HG03280 (cell line): ENCODE measurements around the gene AK5.
"Not testable (repeated sequence)": the region's sequence is repeated elsewhere in the genome, so short reads cannot be mapped to it uniquely, and the experiment has no call there.

Experiments
- ATAC-seq: cut with Tn5 transposase; IDR thresholded peaks from one replicate; pipeline ENCODE4 v1.9.1; 2021; ENCODE audit warnings: mild to moderate bottlenecking, moderate library complexity; ENCODE audit not compliant: unreplicated experiment

AK5 gene

DNA sequence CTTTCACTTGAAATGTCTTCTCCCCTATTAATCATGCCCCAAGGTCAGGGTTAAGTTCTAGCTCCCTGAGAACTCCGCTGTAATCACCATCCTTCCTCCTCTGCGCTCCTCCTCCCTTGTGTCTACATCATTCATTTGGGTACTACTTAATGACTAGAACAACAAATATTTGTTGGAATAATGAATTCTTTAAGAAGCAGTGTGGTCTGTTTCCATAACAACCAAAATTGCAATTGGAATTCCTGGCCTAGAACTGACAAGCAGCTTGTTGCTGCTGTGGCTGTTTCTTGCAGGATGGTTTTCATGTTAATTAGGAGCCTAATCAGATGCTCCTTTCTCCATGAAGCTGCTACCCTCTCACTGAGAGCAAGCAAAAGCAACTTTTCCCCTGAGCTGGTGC lies 208.1 kb downstream of the AK5 start:
- ATAC-seq = no peak

DNA sequence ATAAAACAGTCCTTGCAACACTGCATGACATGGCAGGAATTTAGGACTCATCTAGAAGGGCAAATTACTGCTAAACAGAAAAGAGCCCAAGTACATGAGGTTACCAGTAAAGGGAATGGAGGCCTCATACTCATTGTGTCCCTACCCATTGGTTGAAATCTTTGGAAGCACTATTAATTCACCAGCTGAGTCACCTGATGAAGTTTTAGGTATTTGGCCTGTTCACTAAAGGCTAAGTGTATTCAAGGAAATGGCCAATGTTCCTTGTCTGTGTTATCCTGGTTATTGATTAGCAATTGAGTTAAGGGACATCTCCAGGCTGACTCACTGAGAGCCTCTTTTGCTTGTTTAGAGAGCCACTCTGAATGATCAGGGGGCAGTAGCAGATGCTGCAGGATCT lies 212.2 kb downstream of the AK5 start:
- no peak for ATAC-seq

DNA sequence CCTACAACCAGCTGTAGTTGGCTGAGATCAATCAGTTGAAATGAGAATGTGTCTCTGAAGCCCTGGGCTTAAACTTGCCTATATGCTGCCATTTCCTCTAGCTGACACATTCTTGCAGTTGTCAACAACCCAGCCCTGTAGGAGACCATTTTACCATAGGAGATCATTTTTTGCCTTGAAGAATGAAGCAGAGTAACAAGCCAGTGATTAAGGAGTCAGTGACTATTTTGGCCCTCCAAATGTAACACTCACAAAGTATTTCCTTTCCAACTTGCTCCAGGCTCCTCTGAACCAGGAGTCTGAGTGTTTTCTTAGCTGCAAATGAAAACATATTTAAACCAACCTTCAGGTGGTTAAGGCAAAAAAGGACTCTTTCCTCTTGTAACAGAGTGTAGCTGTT lies 217.1 kb downstream of the AK5 start:
- no peak for ATAC-seq

DNA sequence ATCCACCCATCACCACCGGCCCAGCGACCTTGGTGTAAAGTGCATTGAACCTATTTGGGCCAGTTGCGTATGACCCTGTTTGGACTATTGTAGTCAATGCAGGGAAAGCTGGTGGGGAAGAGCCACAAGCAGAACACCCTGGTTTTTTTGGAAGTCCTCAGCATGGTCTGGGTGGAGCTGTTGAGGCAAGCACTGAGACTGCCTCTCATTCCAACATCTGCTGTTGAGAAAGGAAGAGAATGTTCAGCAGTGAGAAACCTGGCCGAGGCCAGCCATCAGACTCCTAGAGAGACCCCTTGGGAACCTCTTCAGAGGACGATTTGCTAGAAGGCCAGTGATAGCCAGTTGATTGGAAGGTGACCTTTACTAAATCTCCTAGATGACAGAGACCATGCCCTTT lies 217.6 kb downstream of the AK5 start:
- ATAC-seq = no peak

DNA sequence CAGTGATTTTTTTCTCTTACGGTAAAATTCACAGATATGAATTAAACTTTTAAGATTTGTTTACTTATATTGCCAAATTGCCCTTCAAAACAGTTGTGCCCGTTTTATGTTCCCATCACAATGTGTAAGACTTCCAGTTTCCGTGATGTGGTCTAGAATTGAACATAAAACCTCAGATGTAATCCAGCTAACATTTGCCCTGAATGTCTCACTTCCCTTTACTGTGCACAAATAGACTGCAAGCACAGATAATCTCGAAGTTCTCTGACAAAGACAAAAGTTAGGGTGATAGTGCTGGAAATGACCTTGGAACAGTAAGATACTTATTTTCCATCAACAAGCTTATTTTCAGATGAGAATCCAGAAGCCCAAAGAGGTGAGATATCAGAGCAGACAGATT lies 223.2 kb downstream of the AK5 start:
- ATAC-seq = no peak

DNA sequence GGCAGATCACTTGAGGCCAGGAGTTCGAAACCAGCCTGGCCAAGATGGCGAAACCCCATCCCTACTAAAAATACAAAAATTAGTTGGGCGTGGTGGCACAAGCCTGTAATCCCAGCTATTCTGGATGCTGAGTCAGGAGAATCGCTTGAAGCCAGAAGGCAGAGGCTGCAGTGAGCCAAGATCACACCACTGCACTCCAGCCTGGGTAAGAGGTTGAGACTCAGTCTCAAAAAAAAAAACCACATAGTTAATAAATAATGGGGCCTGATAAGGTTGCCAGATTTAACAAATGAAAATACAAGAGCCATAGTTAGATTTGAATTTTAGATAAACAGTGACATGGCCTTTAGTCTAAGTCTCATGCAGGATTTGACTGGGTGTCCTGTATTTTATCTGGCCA lies 225.0 kb downstream of the AK5 start:
- ATAC-seq = no peak

DNA sequence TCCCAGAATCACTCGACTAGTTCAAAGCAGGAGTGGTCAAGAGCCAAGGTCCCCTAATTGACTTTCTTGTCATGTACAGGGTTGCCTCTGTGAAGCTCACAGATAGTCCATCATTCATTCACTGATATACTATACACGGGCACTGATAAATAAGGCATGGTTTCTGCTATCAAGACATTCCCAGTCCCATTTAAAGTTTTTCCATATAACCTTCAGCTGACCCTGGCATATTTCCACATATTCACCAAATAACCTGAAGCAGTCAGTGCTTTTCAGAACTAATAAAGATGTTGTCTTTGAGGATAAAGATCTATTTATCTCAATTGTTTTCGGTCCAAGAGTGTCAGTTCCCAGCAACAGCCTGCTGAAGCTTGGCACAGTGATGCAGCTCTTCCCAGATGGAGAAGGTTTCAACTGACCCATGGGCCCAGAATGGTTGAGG lies 227.3 kb downstream of the AK5 start:
- ATAC-seq = no peak

DNA sequence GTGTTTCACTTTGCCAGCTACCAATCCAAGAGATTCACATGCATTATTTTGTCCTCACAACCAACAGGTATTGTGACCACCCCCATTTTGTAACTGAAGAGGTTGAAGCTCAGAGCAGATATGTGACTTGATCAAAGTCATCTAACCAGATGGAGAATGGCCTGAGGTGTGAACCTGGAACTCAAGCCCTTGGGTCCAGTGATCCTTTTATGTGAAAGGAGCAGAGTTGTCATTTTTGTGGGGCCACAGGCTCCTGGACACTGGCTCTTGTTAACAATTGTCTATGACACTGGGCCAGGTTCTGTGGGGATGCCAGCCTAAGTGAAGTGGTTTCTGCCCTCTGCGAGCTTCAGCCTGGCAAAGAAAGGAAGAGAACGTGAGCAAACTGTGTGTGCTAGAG lies 228.1 kb downstream of the AK5 start:
- ATAC-seq = no peak

DNA sequence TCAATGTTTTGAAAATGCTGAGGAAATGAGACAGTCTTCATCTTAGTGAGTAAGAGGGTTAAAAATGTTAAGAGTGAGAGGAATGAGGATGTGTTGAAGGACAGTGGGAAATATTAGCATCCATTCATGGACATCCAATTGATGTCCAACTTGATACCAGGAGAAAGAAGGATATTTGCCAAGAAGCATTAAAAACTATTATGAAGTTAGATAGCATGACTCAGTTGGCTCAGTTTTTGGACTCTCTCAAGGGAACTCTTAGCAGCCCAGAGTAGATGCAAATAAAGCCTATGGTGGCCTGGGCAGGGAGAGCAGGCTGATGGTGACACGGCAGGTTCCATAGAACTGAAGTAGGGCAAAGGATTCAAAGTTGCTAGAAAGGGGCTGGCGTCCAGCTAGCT lies 229.6 kb downstream of the AK5 start:
- ATAC-seq = no peak

DNA sequence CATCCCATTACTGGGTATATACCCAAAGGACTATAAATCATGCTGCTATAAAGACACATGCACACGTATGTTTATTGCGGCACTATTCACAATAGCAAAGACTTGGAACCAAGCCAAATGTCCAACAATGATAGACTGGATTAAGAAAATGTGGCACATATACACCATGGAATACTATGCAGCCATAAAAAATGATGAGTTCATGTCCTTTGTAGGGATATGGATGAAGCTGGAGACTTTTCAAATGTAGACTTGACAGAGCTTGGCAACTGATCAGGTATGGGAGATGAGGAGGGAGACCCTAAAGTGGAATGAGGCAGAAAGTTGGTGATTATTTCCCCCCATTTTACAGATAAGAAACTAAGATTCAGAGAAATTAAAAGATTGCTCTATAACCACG lies 230.8 kb downstream of the AK5 start:
- not testable (repeated sequence) for ATAC-seq

DNA sequence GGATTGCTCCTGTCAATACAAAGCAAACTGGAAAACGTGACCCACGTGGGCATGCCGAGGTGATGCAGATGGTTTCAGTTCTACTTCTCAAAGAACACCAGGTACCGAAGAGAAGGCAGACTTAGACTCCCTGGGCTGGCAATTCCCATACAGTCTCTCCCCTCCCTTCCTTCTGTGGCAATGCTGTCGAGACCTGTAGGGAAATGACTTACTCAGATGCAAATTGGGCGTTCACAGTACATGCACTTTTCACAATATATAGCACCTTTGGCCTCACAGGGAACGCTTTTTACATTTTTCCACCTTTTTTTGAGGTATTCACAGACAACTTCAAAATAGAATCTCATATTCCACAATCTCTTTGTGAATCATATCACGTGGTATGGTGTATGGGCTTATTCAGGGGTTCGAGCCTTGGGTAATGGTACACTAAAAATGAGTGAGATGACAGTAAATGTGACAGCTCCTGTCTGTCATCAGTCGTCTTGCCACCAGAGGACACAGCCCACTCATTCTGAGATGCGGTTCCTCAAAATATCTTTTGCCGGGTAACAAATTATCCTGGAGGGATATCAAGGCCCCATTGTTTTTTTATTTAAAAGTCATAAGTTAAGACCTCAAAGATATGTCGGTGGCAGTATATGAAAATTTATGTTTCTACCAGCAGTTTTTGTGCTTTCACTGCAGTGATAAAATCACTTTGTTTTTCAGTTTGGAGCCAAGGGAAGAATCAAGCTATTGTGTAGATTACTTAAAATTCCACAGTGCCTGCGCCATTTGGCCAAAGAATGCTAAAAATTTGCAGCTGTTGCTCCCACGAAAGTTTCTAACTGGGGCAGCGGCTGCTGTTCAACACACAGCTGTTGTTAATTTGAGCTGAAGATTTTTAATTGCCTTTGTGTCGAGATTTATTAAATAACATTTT lies 232.3 kb downstream of the AK5 start:
- no peak for ATAC-seq

DNA sequence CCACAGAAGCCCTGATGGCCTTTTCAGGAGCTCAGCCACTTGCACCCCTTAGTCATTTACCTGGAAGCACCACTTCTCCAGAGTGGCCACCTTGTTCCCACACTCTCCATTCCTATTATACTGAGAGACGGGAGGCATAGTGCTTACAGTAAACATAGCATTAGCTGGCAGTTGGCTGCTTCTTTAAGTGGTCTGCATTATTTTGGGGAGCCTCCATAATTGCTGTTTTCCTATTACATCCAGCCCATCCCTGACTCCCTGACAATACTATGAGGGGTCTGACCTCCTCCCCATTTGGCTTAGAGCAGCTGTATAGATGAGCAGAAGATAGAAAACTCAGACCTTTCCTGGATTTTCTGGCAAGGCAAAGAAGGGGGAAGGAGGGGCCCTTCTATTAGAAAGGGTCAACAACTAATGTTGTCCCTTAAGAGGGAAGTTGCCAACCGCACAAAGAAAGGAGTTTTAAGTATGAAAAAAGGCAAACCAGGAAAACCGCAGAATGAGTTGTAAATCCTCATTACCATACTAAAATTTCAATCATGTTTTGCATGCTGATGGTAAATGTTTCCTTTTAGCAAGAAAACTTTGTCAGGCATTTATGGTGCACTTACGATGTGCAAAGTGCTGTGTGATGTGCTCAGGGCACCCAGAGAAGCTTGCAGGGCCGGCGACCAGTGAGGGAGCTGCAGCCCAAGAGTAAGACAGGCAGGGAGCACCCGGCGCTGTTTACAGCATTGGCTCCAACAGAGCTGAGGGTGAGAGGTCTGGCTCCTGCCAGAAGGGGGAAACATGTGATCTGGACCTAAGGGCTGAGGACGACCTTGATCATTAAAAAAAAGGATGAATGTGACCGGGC lies 233.3 kb downstream of the AK5 start:
- no peak for ATAC-seq

DNA sequence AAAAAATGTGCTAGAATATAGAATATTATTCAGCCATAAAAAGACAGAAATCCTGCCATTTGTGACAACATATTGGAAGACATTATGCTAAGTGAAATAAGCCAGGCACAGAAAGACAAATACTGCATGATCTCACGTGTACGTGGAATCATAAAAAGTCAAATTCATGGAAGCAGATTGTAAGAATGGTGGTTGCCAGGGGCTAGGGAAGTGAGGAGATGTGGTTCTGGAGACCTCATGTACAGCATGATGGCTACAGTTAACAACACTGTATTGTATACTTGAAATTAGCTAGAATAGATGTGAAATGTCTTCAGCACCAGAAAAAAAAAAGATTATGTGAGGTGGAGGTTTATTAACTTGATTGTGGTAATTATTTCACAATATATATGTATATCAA lies 234.3 kb downstream of the AK5 start:
- no peak for ATAC-seq

DNA sequence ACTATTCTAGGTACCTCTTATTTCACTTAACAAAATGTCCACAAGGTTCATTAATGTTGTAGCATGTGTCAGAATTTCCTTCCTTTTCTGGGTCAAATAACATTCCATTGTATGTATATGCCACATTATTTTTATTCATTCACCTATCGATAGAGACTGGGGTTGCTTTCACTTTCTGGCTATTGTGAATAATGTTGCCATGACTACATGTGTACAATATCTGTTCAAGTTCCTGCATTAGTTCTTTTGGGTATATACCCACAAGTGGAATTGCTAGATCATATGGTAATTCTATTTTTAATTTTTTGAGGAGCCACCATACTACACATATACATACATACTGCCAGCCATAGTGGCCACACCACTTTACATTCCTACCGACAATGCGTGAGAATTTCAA lies 242.2 kb downstream of the AK5 start:
- no peak for ATAC-seq

DNA sequence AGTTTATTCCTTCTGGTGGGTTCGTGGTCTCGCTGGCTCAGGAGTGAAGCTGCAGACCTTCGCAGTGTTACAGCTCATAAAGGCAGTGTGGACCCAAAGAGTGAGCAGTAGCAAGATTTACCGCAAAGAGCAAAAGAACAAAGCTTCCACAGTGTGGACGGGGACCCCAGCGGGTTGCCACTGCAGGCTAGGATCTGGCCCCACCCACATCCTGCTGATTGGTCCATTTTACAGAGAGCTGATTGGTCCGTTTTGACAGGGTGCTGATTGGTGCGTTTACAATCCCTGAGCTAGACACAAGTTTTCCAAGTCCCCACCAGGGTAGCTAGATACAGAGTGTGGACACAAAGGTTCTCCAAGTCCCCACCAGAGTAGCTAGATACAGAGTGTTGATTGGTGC lies 249.3 kb downstream of the AK5 start:
- ATAC-seq = not testable (repeated sequence)

DNA sequence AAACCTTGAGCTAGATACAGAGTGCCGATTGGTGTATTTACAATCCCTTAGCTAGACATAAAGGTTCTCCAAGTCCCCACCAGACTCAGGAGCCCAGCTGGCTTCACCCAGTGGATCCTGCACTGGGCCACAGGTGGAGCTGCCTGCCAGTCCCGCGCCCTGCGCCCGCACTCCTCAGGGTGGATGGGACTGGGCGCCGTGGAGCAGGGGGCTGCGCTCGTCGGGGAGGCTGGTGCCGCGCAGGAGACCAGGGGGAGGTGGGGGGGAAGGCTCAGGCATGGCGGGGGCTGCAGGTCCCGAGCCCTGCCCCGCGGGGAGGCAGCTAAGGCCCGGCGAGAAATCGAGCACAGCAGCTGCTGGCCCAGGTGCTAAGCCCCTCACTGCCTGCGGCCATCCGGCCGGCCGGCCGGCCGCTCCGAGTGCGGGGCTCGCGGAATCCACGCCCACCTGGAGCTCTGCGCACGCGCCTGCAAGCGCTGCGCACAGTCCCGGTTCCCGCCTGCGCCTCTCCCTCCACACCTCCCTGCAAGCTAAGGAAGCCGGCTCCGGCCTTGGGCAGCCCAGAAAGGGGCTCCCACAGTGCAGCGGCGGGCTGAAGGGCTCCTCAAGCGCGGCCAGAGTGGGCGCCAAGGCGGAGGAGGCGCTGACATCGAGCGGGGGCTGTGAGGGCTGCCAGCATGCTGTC lies 249.9 kb downstream of the AK5 start:
- not testable (repeated sequence) for ATAC-seq

DNA sequence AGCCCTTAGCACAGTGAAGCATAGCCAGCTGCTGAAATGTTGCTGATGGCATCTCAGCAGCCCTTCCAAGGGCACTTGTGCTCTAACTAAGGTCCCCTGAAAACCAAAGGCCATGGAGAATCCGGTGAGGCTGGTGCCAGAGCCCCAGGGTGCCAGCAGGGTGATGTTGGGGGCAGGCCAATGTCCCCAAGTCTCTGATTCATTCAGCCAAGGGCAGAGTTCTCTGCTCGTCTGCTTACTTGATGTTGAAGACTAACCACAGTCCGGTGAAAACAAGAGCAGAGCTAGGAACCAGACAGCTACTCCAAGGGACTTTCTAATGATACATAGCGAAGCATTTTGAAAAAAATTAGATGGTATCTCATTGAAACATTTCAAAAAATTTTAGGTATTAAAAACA lies 250.8 kb downstream of the AK5 start:
- no peak for ATAC-seq

DNA sequence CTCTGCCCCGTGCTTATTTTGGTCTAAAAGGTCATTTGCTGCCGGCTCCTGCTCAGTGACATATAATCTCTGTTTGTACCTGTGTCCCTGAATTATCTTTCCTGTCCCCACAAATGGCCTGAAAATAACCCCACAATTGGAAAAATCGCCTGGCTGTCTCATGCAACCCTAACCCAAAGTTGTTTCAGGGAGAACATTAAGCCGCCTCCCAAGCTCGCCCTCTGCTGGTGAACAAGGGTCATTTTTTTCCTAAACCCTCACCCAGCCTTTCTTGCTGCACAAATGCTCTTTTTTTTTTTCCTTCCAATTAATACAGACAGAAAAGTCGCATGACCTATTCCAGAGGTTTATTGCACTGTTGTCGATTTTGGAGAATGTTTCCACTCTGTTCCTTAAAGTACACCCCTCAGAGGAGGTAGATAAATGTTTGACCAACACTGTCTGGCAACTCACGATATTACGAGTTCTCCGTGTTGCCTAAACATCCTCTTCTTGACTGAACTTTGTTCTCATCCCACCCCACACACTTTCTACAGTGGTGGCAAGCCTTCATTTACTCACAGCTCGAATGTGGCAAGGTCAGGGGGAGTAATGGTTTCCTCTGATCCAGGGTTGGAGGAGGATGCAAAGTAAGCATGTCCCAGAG lies 252.0 kb downstream of the AK5 start:
- ATAC-seq = no peak

DNA sequence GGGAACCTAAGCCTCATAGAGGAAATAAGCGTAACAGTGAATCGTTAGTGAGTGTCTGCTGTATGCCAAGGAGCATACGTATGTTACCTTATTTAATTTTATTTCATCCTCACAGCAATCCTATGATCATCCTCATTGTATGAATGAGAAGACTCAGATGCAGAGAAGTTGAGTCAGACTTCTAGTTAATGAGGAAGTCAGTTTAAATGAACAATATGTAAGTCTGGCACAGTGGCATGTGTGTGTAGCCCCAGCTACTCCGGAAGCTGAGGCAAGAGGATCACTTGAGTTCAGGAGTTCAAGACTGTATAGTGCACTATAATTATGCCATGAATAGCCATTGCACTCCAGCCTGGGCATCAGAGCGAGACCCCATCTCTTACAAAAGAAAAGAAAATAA lies 252.6 kb downstream of the AK5 start:
- ATAC-seq = no peak

DNA sequence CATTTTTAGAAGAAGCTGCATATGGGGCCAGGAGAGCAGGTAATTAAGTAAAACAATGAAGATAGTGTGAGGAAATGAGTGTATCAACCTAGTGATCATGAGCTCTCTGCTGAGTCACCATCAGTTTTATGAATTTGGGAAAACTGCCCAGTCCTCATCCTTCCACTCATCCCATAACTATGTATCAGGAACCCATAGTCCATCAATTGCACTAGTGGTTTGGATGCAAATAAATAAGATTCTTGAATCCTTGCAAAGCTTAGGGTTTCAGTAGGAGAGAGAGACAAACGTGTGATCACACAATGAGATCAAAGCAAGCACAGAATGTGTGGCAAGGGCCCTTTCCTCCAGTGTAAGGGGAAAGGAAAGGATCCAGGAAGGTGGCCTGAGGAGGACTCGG lies 255.0 kb downstream of the AK5 start:
- no peak for ATAC-seq

DNA sequence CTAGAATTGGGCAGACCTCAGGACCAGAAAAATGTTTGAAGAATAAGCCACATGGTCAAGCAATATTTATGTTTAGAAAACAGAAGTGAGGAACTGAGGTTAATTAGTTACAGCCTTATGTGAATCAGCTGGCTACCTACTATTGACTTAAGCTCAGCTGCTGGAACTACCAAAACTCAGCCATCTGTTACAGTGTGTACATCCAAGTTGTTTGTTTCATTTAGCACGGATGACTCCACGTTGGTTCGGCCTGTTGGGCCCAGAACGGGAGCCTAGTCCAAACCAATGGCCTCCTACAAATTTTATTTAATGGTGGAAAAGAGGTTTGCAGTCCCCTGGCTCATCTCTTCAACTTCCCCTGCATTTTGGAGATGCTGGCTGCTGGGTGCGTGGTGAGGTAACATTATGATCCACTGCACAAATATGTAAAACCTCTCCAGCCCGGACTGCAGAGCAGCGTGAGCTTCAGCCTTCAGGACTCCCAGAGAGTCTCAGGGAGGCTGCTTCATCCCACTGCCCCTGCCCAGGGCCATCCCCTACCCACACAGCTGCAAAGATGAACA lies 257.2 kb downstream of the AK5 start:
- peak; percentile 54 for ATAC-seq
